ENCODE measurements around the gene CDH13.

CDH13 gene

GRCh38 chr16:82808036-82808435 is 181.3 kb downstream of the CDH13 start:
- Histone ChIP-seq H3K36me3 (ENCODE audit: control insufficient read depth, insufficient read depth, low read length) (peaks cover 9% of the 10 kb centered on the region), H3K9me3 (ENCODE audit: control insufficient read depth, low read length) (no peaks in the 10 kb centered on the region), H3K4me1 (ENCODE audit: control insufficient read depth, insufficient read depth, low read length, poor library complexity, severe bottlenecking) (peaks cover 6% of the 10 kb centered on the region), H3K4me3 (ENCODE audit: extremely low read depth, insufficient read depth, low read length, poor library complexity, severe bottlenecking) (no peak overlapping the region), H3K27ac (ENCODE audit: low read depth, low read length, severe bottlenecking) (no peak overlapping the region)
- WGBS, 2 experiments (ENCODE audit: insufficient coverage in 2 of 2) = no CpG with 5 or more reads among the region's 1 CpG

- no peaks in the 10 kb centered on the region for H3K9me3 ChIP-seq (ENCODE audit: control insufficient read depth, low read length)
- 71 to 86% methylated on average over 3 to 4 of the region's 6 CpGs for WGBS, 2 experiments (ENCODE audit: insufficient coverage in 2 of 2)
These were observed 183.3 kb downstream of the CDH13 start for GRCh38 chr16:82810077-82810476.

DNA sequence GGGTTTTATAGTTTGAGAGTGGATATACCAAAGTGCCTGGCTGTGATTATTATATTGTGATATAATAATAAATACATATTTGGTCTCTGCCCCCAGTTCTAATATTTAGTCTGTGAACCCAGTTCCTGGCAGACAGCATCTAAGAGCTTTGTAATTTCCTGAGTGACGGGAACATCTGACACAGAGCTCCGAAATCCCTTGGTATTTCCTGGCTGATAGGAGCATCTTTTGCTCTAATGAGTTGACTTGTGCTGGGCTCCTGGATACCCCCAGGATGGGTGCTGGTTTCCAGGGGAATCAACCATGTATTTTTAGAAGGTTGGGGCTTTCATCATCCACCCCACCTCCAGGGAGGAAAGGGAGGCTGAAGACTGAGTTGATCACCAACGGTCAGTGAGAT is 187.3 kb downstream of the CDH13 start:
- Histone ChIP-seq H3K4me1 (ENCODE audit: control insufficient read depth, insufficient read depth, low read length, poor library complexity, severe bottlenecking) (peaks cover 8% of the 10 kb centered on the region), H3K9me3 (ENCODE audit: control insufficient read depth, low read length) (no peaks in the 10 kb centered on the region), H3K4me3 (ENCODE audit: extremely low read depth, insufficient read depth, low read length, poor library complexity, severe bottlenecking) (no peak overlapping the region), H3K36me3 (ENCODE audit: control insufficient read depth, insufficient read depth, low read length) (peaks cover 13% of the 10 kb centered on the region), H3K27ac (ENCODE audit: low read depth, low read length, severe bottlenecking) (no peak overlapping the region)
- 90 to 100% methylated on average over 1 to 2 of the region's 3 CpGs for WGBS, 2 experiments (ENCODE audit: insufficient coverage in 2 of 2)

More at GRCh38 chr16:82810077-82810476, 183.3 kb downstream of the CDH13 start:
- Histone ChIP-seq H3K27ac (ENCODE audit: low read depth, low read length, severe bottlenecking) (no peak overlapping the region), H3K4me3 (ENCODE audit: extremely low read depth, insufficient read depth, low read length, poor library complexity, severe bottlenecking) (no peak overlapping the region), H3K36me3 (ENCODE audit: control insufficient read depth, insufficient read depth, low read length) (peaks cover 9% of the 10 kb centered on the region), H3K4me1 (ENCODE audit: control insufficient read depth, insufficient read depth, low read length, poor library complexity, severe bottlenecking) (peaks cover 15% of the 10 kb centered on the region)

DNA sequence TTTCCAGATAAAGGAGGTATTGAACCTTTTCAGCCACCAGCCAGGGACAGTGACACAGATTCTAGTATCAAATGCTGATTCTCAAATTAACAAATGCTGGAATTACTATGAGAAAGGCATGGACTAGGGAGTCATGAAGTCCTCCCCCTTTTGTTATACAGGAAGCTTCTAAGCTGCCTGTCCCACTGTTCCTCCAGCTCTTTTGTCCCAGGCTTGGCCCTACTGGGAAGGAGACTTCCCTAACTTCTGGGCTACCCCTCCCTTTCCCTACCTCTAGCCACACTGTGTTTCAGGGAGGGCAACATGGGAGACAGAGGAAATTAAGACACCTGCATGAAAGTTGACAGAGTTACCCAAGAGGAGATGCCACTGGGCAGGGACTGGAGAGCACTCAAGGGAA is 192.5 kb downstream of the CDH13 start:
- peaks cover 4% of the 10 kb centered on the region for H3K36me3 ChIP-seq (ENCODE audit: control insufficient read depth, insufficient read depth, low read length)

DNA sequence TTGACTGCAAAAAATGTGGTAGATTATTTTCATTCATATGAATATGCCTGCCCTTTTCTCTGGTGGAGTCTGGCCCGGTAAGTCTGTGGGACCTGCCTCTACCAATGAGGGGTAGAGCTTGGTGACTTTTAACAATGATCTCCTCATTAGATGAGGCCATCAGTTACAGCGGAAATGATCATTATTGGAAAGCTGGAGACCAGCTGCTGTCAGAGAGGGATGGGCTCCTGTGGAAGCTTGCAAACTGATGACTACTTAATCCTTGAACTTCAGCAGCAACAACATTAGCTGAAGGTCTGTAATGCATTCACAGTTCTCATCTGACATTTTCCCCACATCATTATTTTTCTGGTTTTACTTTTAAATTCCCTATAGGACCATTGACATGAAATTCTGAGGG is 194.1 kb downstream of the CDH13 start:
- 94 to 100% methylated on average over 1 to 2 of the region's 2 CpGs for WGBS, 2 experiments (ENCODE audit: insufficient coverage in 2 of 2)
- H3K36me3 ChIP-seq (ENCODE audit: control insufficient read depth, insufficient read depth, low read length) = no peaks in the 10 kb centered on the region
- H3K27ac ChIP-seq (ENCODE audit: low read depth, low read length, severe bottlenecking) = no peak overlapping the region
- H3K4me1 ChIP-seq (ENCODE audit: control insufficient read depth, insufficient read depth, low read length, poor library complexity, severe bottlenecking) = no peaks in the 10 kb centered on the region
- no peak overlapping the region for H3K4me3 ChIP-seq (ENCODE audit: extremely low read depth, insufficient read depth, low read length, poor library complexity, severe bottlenecking)
- H3K9me3 ChIP-seq (ENCODE audit: control insufficient read depth, low read length) = no peaks in the 10 kb centered on the region

More for the DNA sequence above, 192.5 kb downstream of the CDH13 start:
- Histone ChIP-seq H3K4me3 (ENCODE audit: extremely low read depth, insufficient read depth, low read length, poor library complexity, severe bottlenecking) (no peak overlapping the region), H3K27ac (ENCODE audit: low read depth, low read length, severe bottlenecking) (no peak overlapping the region), H3K4me1 (ENCODE audit: control insufficient read depth, insufficient read depth, low read length, poor library complexity, severe bottlenecking) (no peaks in the 10 kb centered on the region), H3K9me3 (ENCODE audit: control insufficient read depth, low read length) (no peaks in the 10 kb centered on the region)

DNA sequence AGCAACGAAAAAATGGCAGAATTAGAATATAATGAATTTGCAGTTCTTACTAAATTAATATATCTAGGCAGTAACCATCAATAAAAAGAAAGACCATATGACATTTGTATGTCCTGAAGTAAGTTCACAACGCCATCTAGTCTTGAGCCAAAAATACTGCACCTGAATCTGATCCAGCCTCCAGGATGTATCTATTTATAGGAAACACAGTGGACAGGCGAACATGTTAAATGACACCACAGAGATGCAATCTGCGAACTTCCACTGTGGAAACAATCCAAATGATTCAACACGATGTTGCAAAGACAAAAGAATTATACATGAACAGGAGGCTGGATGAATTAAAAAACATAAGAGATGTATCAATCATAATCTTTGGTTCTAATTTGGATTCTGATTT is 197.6 kb downstream of the CDH13 start:
- Histone ChIP-seq H3K4me3 (ENCODE audit: extremely low read depth, insufficient read depth, low read length, poor library complexity, severe bottlenecking) (no peak overlapping the region), H3K9me3 (ENCODE audit: control insufficient read depth, low read length) (no peaks in the 10 kb centered on the region), H3K27ac (ENCODE audit: low read depth, low read length, severe bottlenecking) (no peak overlapping the region), H3K36me3 (ENCODE audit: control insufficient read depth, insufficient read depth, low read length) (peaks cover 4% of the 10 kb centered on the region), H3K4me1 (ENCODE audit: control insufficient read depth, insufficient read depth, low read length, poor library complexity, severe bottlenecking) (no peaks in the 10 kb centered on the region)
- WGBS, 2 experiments (ENCODE audit: insufficient coverage in 2 of 2) = 92 to 94% methylated on average over 2 to 3 of the region's 5 CpGs

- Histone ChIP-seq H3K36me3 (ENCODE audit: control insufficient read depth, insufficient read depth, low read length) (peaks cover 4% of the 10 kb centered on the region), H3K4me1 (ENCODE audit: control insufficient read depth, insufficient read depth, low read length, poor library complexity, severe bottlenecking) (no peaks in the 10 kb centered on the region), H3K27ac (ENCODE audit: low read depth, low read length, severe bottlenecking) (no peak overlapping the region), H3K4me3 (ENCODE audit: extremely low read depth, insufficient read depth, low read length, poor library complexity, severe bottlenecking) (no peak overlapping the region), H3K9me3 (ENCODE audit: control insufficient read depth, low read length) (no peaks in the 10 kb centered on the region)
- 100% methylated on average over 1 of the region's 6 CpGs for WGBS, 2 experiments (ENCODE audit: insufficient coverage in 2 of 2)
These were observed 202.5 kb downstream of the CDH13 start for GRCh38 chr16:82829301-82829700.

- H3K4me1 ChIP-seq (ENCODE audit: control insufficient read depth, insufficient read depth, low read length, poor library complexity, severe bottlenecking) = no peaks in the 10 kb centered on the region
- 88 to 94% methylated on average over 5 to 6 of the region's 7 CpGs for WGBS, 2 experiments (ENCODE audit: insufficient coverage in 2 of 2)
- no peak overlapping the region for H3K4me3 ChIP-seq (ENCODE audit: extremely low read depth, insufficient read depth, low read length, poor library complexity, severe bottlenecking)
- no peaks in the 10 kb centered on the region for H3K9me3 ChIP-seq (ENCODE audit: control insufficient read depth, low read length)
- peaks cover 4% of the 10 kb centered on the region for H3K36me3 ChIP-seq (ENCODE audit: control insufficient read depth, insufficient read depth, low read length)
- no peak overlapping the region for H3K27ac ChIP-seq (ENCODE audit: low read depth, low read length, severe bottlenecking)
These were observed 204.2 kb downstream of the CDH13 start for GRCh38 chr16:82830944-82831343.

GRCh38 chr16:82832821-82833220 is 206.1 kb downstream of the CDH13 start:
- Histone ChIP-seq H3K4me1 (ENCODE audit: control insufficient read depth, insufficient read depth, low read length, poor library complexity, severe bottlenecking) (no peaks in the 10 kb centered on the region), H3K9me3 (ENCODE audit: control insufficient read depth, low read length) (no peaks in the 10 kb centered on the region), H3K4me3 (ENCODE audit: extremely low read depth, insufficient read depth, low read length, poor library complexity, severe bottlenecking) (no peak overlapping the region), H3K27ac (ENCODE audit: low read depth, low read length, severe bottlenecking) (no peak overlapping the region), H3K36me3 (ENCODE audit: control insufficient read depth, insufficient read depth, low read length) (peaks cover 4% of the 10 kb centered on the region)
- 86 to 100% methylated on average over 1 to 2 of the region's 3 CpGs for WGBS, 2 experiments (ENCODE audit: insufficient coverage in 2 of 2)

GRCh38 chr16:82833378-82833993 is 206.7 kb downstream of the CDH13 start:
- H3K4me1 ChIP-seq (ENCODE audit: control insufficient read depth, insufficient read depth, low read length, poor library complexity, severe bottlenecking) = no peaks in the 10 kb centered on the region
- H3K4me3 ChIP-seq (ENCODE audit: extremely low read depth, insufficient read depth, low read length, poor library complexity, severe bottlenecking) = no peak overlapping the region
- H3K36me3 ChIP-seq (ENCODE audit: control insufficient read depth, insufficient read depth, low read length) = peaks cover 4% of the 10 kb centered on the region
- 86 to 96% methylated on average over 4 of the region's 7 CpGs for WGBS, 2 experiments (ENCODE audit: insufficient coverage in 2 of 2)
- H3K9me3 ChIP-seq (ENCODE audit: control insufficient read depth, low read length) = no peaks in the 10 kb centered on the region
- H3K27ac ChIP-seq (ENCODE audit: low read depth, low read length, severe bottlenecking) = no peak overlapping the region

GRCh38 chr16:82834151-82834815 is 207.5 kb downstream of the CDH13 start:
- Histone ChIP-seq H3K4me3 (ENCODE audit: extremely low read depth, insufficient read depth, low read length, poor library complexity, severe bottlenecking) (no peak overlapping the region), H3K4me1 (ENCODE audit: control insufficient read depth, insufficient read depth, low read length, poor library complexity, severe bottlenecking) (no peaks in the 10 kb centered on the region), H3K9me3 (ENCODE audit: control insufficient read depth, low read length) (no peaks in the 10 kb centered on the region), H3K27ac (ENCODE audit: low read depth, low read length, severe bottlenecking) (no peak overlapping the region), H3K36me3 (ENCODE audit: control insufficient read depth, insufficient read depth, low read length) (peaks cover under 1% of the 10 kb centered on the region)
- WGBS, 2 experiments (ENCODE audit: insufficient coverage in 2 of 2) = 91 to 93% methylated on average over 6 of the region's 8 CpGs
